GM12878 (cell line): ENCODE results near the gene SLC27A5. TPM values are rescaled to one million over a fixed set of nuclear protein-coding genes. Genes with fewer than 3 reads are reported as not detected.

Source experiments
- ATAC-seq: fragments of 200-7000 bp; cut with Tn5 transposase; 3 replicates; pipeline ENCODE4 v1.9.1; 2020; ENCODE audit warnings: mild to moderate bottlenecking, moderate library complexity
- BruUV-seq: library from RNA; stranded (reverse); fragments of 400-500 nt; replicated peaks from 2 replicates; lab custom pipeline; 2021; lab: Mats Ljungman, UMichigan
- CTCF ChIA-PET: fragments of 300-600 bp; sonication (Branson Sonifier 250); formaldehyde crosslinking; extraction: SDS; loops from one replicate; lab custom pipeline; 2021; ENCODE audit warnings: inconsistent platforms; lab: Yijun Ruan, JAX
- POLR2A ChIA-PET: fragments of 350-600 bp; formaldehyde crosslinking; extraction: SDS; loops from one replicate; lab custom pipeline; 2021; ENCODE audit warnings: inconsistent platforms; lab: Charles Lee
- RAD21 ChIA-PET: fragments of 300-600 bp; sonication (Branson Sonifier 250); formaldehyde crosslinking; loops from one replicate; lab custom pipeline; 2023; ENCODE audit warnings: antibody characterized with exemption; ENCODE audit not compliant: unreplicated experiment; lab: Charles Lee
- SMC1A ChIA-PET: fragments of 300-600 bp; sonication (Branson Sonifier 250); formaldehyde crosslinking; loops from one replicate; lab custom pipeline; 2023; ENCODE audit not compliant: unreplicated experiment, uncharacterized antibody; lab: Charles Lee
- DNase-seq: peaks from one replicate; pipeline ENCODE4 v3.0.0-alpha.2; 2011; ENCODE audit warnings: low read depth, low spot score
- FAIRE-seq: peaks from 3 replicates; lab custom pipeline; 2011; peaks lifted over from hg19 to GRCh38; lab: Jason Lieb, UNC
- H2AFZ ChIP-seq: 2 replicates; pipeline ENCODE4 v1.6.0; 2011; ENCODE audit warnings: low read depth, low read length, control low read depth; ENCODE audit not compliant: control insufficient read depth
- H3K27ac ChIP-seq: 2 replicates; pipeline ENCODE4 v1.5.1; 2011; ENCODE audit warnings: control low read depth; ENCODE audit not compliant: control insufficient read depth, insufficient read depth
- H3K27me3 ChIP-seq, 2 experiments: replicated peaks in 1 of 2; 2 replicates each; pipeline versions ENCODE4 v1.6.0 to v1.6.1; 2011; ENCODE audit warnings: low read length in 1 of 2; ENCODE audit not compliant: control insufficient read depth in 2 of 2, insufficient read depth in 2 of 2
- H3K36me3 ChIP-seq, 2 experiments: 2 replicates each; pipeline ENCODE4 v1.5.1; 2011; ENCODE audit warnings: low read length in 1 of 2; ENCODE audit not compliant: control insufficient read depth in 2 of 2, insufficient read depth in 2 of 2
- H3K4me1 ChIP-seq: 2 replicates; pipeline ENCODE4 v1.6.1; 2011; ENCODE audit warnings: mild to moderate bottlenecking, low read length, moderate library complexity, mixed read lengths; ENCODE audit not compliant: control insufficient read depth, insufficient read depth
- H3K4me2 ChIP-seq: 2 replicates; pipeline ENCODE4 v1.6.0; 2011; ENCODE audit warnings: control low read depth; ENCODE audit not compliant: control insufficient read depth, insufficient read depth
- H3K4me3 ChIP-seq: fragments of 200-600 bp; sonication (generic); 2 replicates; pipeline ENCODE4 v1.5.1; 2016
- H3K79me2 ChIP-seq: 2 replicates; pipeline ENCODE4 v1.6.0; 2011; ENCODE audit warnings: low read length; ENCODE audit not compliant: control insufficient read depth, insufficient read depth
- H3K9ac ChIP-seq: 2 replicates; pipeline ENCODE4 v1.8.0; 2011; ENCODE audit warnings: low read length, control low read depth, mixed read lengths; ENCODE audit not compliant: control insufficient read depth, insufficient read depth
- H3K9me3 ChIP-seq: replicated peaks from 3 replicates; pipeline ENCODE4 v1.5.1; 2011; ENCODE audit warnings: mild to moderate bottlenecking, low read length; ENCODE audit not compliant: control insufficient read depth, insufficient read depth
- H4K20me1 ChIP-seq: 2 replicates; pipeline ENCODE4 v1.6.0; 2011; ENCODE audit not compliant: control insufficient read depth, insufficient read depth
- ATF7 ChIP-seq: fragments of 450-650 bp; IDR thresholded peaks from 2 replicates; pipeline ENCODE4 v1.6.1; 2016; ENCODE audit warnings: low read depth, mild to moderate bottlenecking
- BMI1 ChIP-seq: fragments of 450-650 bp; IDR thresholded peaks from 2 replicates; pipeline ENCODE4 v1.6.1; 2016; ENCODE audit warnings: mild to moderate bottlenecking, moderate library complexity, borderline replicate concordance
- DPF2 ChIP-seq: fragments of 450-650 bp; IDR thresholded peaks from 2 replicates; pipeline ENCODE4 v1.6.1; 2017; ENCODE audit warnings: mild to moderate bottlenecking
- EGR1 ChIP-seq, 2 experiments: IDR thresholded peaks; 1 replicate in 1 of 2; 2 replicates in 1 of 2; pipeline ENCODE4 v1.6.1; 2011 to 2012; ENCODE audit warnings: low read depth in 2 of 2, low read length in 2 of 2, borderline replicate concordance in 1 of 2, mild to moderate bottlenecking in 1 of 2, moderate library complexity in 1 of 2
- EZH2 ChIP-seq: IDR thresholded peaks from 2 replicates; pipeline ENCODE4 v1.6.1; 2012; ENCODE audit warnings: low read depth, mild to moderate bottlenecking, control low read depth, inconsistent platforms, low read length, borderline replicate concordance; ENCODE audit not compliant: control insufficient read depth
- FOXM1 ChIP-seq: IDR thresholded peaks from 2 replicates; pipeline ENCODE4 v1.6.1; 2012; ENCODE audit warnings: low read depth, mild to moderate bottlenecking, inconsistent platforms, low read length, moderate library complexity
- MTA2 ChIP-seq: fragments of 450-650 bp; IDR thresholded peaks from 2 replicates; pipeline ENCODE4 v1.6.1; 2016; ENCODE audit warnings: low read depth, mild to moderate bottlenecking, moderate library complexity
- MYB ChIP-seq: fragments of 150-350 bp; IDR thresholded peaks from 2 replicates; pipeline ENCODE4 v1.6.1; 2014; ENCODE audit warnings: mild to moderate bottlenecking, low read depth, low read length, borderline replicate concordance
- POLR2A ChIP-seq: IDR thresholded peaks from 2 replicates; pipeline ENCODE4 v1.6.1; 2011; ENCODE audit warnings: low read depth, mild to moderate bottlenecking, low read length
- POLR2AphosphoS5 ChIP-seq: IDR thresholded peaks from 2 replicates; pipeline ENCODE4 v1.6.1; 2011; ENCODE audit warnings: mild to moderate bottlenecking, low read length, inconsistent platforms
- POU2F2 ChIP-seq: IDR thresholded peaks from 3 replicates; pipeline ENCODE4 v1.6.1; 2011; ENCODE audit warnings: low read depth, mild to moderate bottlenecking, low read length, borderline replicate concordance
- SIN3A ChIP-seq: IDR thresholded peaks from 2 replicates; pipeline ENCODE4 v1.6.1; 2012; ENCODE audit warnings: low read depth, low read length, improper control_type of control experiment
- SIX5 ChIP-seq: IDR thresholded peaks from 2 replicates; pipeline ENCODE4 v1.6.1; 2011; ENCODE audit warnings: mild to moderate bottlenecking, low read depth, low read length, moderate library complexity; ENCODE audit not compliant: severe bottlenecking
- TAF1 ChIP-seq: IDR thresholded peaks from 2 replicates; pipeline ENCODE4 v1.6.1; 2011; ENCODE audit warnings: mild to moderate bottlenecking, low read depth, low read length, borderline replicate concordance
- TCF3 ChIP-seq: IDR thresholded peaks from 2 replicates; pipeline ENCODE4 v1.6.1; 2012; ENCODE audit warnings: low read depth, mild to moderate bottlenecking, low read length, borderline replicate concordance; ENCODE audit not compliant: insufficient read depth
- TCF7 ChIP-seq: IDR thresholded peaks from 2 replicates; pipeline ENCODE4 v1.6.1; 2014; ENCODE audit warnings: antibody characterized with exemption, borderline replicate concordance
- ZNF24 ChIP-seq: fragments of 450-650 bp; IDR thresholded peaks from 2 replicates; pipeline ENCODE4 v1.6.1; 2017; ENCODE audit warnings: antibody characterized with exemption, mild to moderate bottlenecking
- ZNF274 ChIP-seq: IDR thresholded peaks from one replicate; pipeline ENCODE4 v1.8.0; 2011; ENCODE audit not compliant: insufficient read length, insufficient read depth
- WGBS: methylation state at CpG from one replicate; pipeline ENCODE4 v1.1.6; 2016; ENCODE audit warnings: low lambda C conversion rate; ENCODE audit not compliant: insufficient replicate concordance, insufficient coverage; ENCODE audit errors: missing lambda C conversion rate; 5-methylcytosine and 5-hydroxymethylcytosine counted together
- in situ Hi-C: fragments of 300-500 bp; cut with MboI; formaldehyde crosslinking; loops from 9 replicates; pipeline ENCODE4 v1.14.3; 2018; ENCODE audit warnings: mixed read lengths
- intact Hi-C: fragments of 100-400 bp; cut with micrococcal nuclease; formaldehyde crosslinking; loops from one replicate; pipeline ENCODE4 v1.14.2; 2022; ENCODE audit not compliant: unreplicated experiment
- polyA plus RNA-seq, 11 experiments: library from polyadenylated mRNA; depleted of rRNA in 4 of 11; unstranded in 6 of 11; stranded (reverse) in 5 of 11; fragments of >200 nt; fragmentation: Nextera tagmentation in 4 of 11; fragmentation: Illumina TruSeq in 1 of 11; extraction: Ambion mirVana in 4 of 11; extraction: Trizol in 1 of 11; gene quantifications; 1 replicate in 1 of 11; 2 replicates in 10 of 11; pipeline versions ENCODE4 v1.2.1 to v1.2.3, GENCODE V29; 2011 to 2016; ENCODE audit warnings: inconsistent platforms in 2 of 11, missing spikeins in 2 of 11, low read depth in 1 of 11
- total RNA-seq, 4 experiments: library from RNA; depleted of rRNA in 3 of 4; stranded (reverse); fragments of >200 nt in 3 of 4; fragmentation: Illumina TruSeq in 1 of 4; extraction: Trizol in 1 of 4; gene quantifications; 2 replicates each; pipeline versions ENCODE4 v1.2.1 to v1.2.3, GENCODE V29; 2013 to 2021
- TF ChIP-seq, protein P1 (sequence below): IDR thresholded peaks from 2 replicates; pipeline ENCODE4 v1.6.1; 2012; ENCODE audit warnings: low read depth, low read length, improper control_type of control experiment

The SLC27A5 gene
- total and polyA plus RNA-seq, 10 of the 15 experiments (the other 5 are each of a cell fraction or from before 2014, with no cell fraction given): 21.2 to 127 (median 31.8) TPM

DNA sequence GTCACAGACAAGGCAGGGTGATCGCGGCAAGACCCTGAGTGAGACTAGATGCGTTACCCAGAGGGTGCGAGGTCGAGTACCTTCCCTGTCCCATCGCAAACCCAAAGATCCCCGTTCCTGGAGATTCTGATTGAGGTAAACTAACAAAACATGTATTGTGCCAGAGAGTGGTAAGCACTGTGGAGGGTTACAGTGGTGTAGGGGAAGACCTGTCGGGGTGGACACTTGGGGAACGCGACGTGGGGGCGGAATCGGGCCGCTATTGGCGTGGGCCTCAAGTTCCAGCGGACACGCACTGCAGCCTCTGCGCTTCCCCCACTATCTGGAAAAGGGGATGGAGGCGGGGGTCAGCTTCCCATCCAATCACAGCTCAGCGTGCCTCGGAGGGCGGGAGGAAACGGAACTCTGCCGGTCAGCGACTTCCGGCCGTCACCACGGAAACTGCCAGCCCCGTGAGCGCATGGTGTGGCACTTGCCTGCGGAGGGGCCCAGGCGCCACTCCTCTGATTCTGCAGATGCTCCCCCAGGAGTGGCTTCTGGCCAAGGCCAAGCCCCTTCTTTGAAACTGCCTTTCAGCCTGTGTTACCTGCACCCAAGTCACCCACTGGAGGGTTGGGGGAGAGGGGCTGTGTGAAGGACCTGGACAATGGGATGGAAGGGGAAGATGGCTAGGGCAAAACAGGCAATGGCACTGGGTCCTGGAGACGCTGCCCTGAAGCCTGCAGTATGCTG, 47.6 kb upstream of the SLC27A5 start (continued):
- no peak for TF ChIP-seq BMI1
- TF ChIP-seq EZH2: no peak
- no peak for TF ChIP-seq ATF7
- no peak for TF ChIP-seq ZNF274
- TF ChIP-seq ZNF24: no peak; the same call in 1 of the 2 replicates
- peak; percentile 93 for TF ChIP-seq POLR2AphosphoS5
- no peak for TF ChIP-seq POU2F2
- TF ChIP-seq MYB: no peak
- TF ChIP-seq MTA2: peak; percentile 44
- TF ChIP-seq FOXM1: no peak
- peak; percentile 74 for TF ChIP-seq SIN3A

DNA sequence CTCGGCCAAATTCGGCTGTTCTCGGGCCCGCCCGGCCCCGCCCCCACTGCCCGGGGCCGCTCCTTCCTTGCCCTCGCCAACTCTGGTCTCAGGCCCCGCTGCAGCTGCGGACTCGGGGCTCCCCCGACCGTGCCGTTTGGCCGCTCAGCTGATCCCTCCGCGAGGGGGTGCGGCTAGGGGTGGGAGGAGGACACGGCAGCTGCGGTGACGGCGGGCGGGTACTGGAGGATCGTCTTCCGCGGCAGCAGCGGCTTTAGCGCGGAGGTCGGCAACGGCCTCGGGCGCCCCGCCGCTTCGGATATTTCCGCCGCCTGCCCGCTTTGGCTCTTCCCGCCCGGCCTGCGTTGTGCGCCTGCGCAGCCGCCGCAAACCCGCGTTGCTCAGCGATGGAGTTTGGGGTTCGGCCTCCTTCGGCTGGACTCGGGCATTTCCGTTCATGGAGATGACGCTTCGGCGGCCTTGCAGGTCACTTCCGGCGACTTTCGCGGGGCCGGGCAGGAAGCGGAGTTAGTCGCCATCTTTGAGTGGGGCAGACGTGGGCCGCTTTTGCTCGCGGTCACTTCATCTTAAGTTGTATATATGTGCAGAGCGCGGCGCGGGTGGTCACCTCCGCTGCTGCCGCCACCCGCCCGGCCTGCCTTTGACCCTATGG, 47.0 kb upstream of the SLC27A5 start:
- intact Hi-C loops: loop anchor here (1.0 to 2.0 kb wide), 2 partner anchors 14 to 44 kb away; no protein-coding TSS in a partner anchor
- Histone ChIP-seq H3K9ac (peak overlapping the region; percentile 93), H3K27ac (peak overlapping the region; percentile 96), H4K20me1 (no peaks in the 10 kb centered on the region), H3K27me3 (no peaks in the 10 kb centered on the region), H3K36me3 (peaks cover 5% of the 10 kb centered on the region in 2 experiments; a peak in 3 of 4 replicates), H3K79me2 (peaks cover 42% of the 10 kb centered on the region), H3K9me3 (no peaks in the 10 kb centered on the region), H3K4me1 (peaks cover 50% of the 10 kb centered on the region), H2AFZ (peak overlapping the region; percentile 86), H3K4me2 (peak overlapping the region; percentile 88), H3K4me3 (peak overlapping the region; percentile 89)
- ChIA-PET CTCF (interaction anchor here (1.0 to 2.4 kb wide), 4 partner anchors 13 to 39 kb away, joined by 3 to 14 read pairs (median 6); partner anchors contain the start of gene ZBTB45), POLR2A (interaction anchor here (0.6 to 4.7 kb wide), 10 partner anchors 12 to 70 kb away, joined by 3 to 46 read pairs (median 8); partner anchors contain the start of genes MZF1, TRIM28 and ZBTB45), RAD21 (interaction anchor here (0.6 to 1.6 kb wide), 6 partner anchors 14 to 39 kb away, joined by 3 to 5 read pairs (median 4); partner anchors contain the start of gene ZBTB45), SMC1A (interaction anchor here (0.6 to 1.9 kb wide), 4 partner anchors 13 to 197 kb away, joined by 3 to 10 read pairs (median 4); partner anchors contain the start of gene ZBTB45)
- in situ Hi-C loops: no loop called here
- peak; percentile 72 for ATAC-seq
- FAIRE-seq: peak; percentile 100
- BruUV-seq: no TSS peak
- DNase-seq: peak; percentile 95
- 2% methylated on average over 63 of the region's 76 CpGs for WGBS
- TF ChIP-seq DPF2 (peak; percentile 41), SIX5 (peak; percentile 62), EZH2 (no peak), TCF3 (peak; percentile 87), EGR1 (IDR thresholded peaks at IDR 0.05; ENCODE audit: borderline replicate concordance in 1 of 2, low read depth in 2 of 2, low read length in 2 of 2) (peak in 1 of 2 experiments; percentile 43; a peak in 1 of 3 replicates), TCF7 (no peak), TAF1 (peak; percentile 48; the same call in 1 of the 2 replicates), POU2F2 (peak; percentile 43; the same call in 1 of the 3 replicates), POLR2A (peak; percentile 83)
- TF ChIP-seq, protein P1, sequence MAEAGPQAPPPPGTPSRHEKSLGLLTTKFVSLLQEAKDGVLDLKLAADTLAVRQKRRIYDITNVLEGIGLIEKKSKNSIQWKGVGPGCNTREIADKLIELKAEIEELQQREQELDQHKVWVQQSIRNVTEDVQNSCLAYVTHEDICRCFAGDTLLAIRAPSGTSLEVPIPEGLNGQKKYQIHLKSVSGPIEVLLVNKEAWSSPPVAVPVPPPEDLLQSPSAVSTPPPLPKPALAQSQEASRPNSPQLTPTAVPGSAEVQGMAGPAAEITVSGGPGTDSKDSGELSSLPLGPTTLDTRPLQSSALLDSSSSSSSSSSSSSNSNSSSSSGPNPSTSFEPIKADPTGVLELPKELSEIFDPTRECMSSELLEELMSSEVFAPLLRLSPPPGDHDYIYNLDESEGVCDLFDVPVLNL: peak; percentile 61; the same call in 1 of the 2 replicates
